CD4-positive, CD25-positive, alpha-beta regulatory T cell (primary cell): ENCODE measurements around the gene TM9SF1. TPM values are rescaled to one million over a fixed set of nuclear protein-coding genes. Genes with fewer than 3 reads are reported as not detected.

Source experiments
- ATAC-seq, 2 donors: fragments of 150-1000 bp; cut with Tn5 transposase; one replicate each; pipeline ENCODE4 v1.10.0; 2021; ENCODE audit warnings: low read depth in 2 of 2, moderate number of reproducible peaks in 2 of 2, moderate library complexity in 1 of 2
- DNase-seq, 3 donors: peaks; one replicate each; pipeline versions ENCODE4 v3.0.0 to v3.0.0-alpha.2; 2012 to 2022; ENCODE audit warnings: mixed read lengths in 1 of 3
- H3K27ac ChIP-seq: one replicate; pipeline ENCODE4 v1.7.0; 2013; ENCODE audit warnings: mild to moderate bottlenecking, low read length; ENCODE audit not compliant: insufficient read depth, poor library complexity, severe bottlenecking
- H3K27me3 ChIP-seq: one replicate; pipeline ENCODE4 v1.7.0; 2013; ENCODE audit warnings: low read length; ENCODE audit not compliant: control insufficient read depth, insufficient read depth
- H3K36me3 ChIP-seq: one replicate; pipeline ENCODE4 v1.7.0; 2013; ENCODE audit warnings: mild to moderate bottlenecking, low read length, moderate library complexity; ENCODE audit not compliant: control insufficient read depth, insufficient read depth
- H3K4me1 ChIP-seq: 2 replicates; pipeline ENCODE4 v1.7.0; 2013; ENCODE audit warnings: mild to moderate bottlenecking, low read length; ENCODE audit not compliant: insufficient read depth, control insufficient read depth, poor library complexity, severe bottlenecking
- H3K4me3 ChIP-seq: one replicate; pipeline ENCODE4 v1.7.0; 2013; ENCODE audit warnings: low read depth, mild to moderate bottlenecking, low read length, moderate library complexity
- H3K9me3 ChIP-seq, 2 experiments: 1 replicate in 1 of 2; 2 replicates in 1 of 2; pipeline ENCODE4 v1.7.0; 2013; ENCODE audit warnings: low read length in 2 of 2, mild to moderate bottlenecking in 1 of 2, moderate library complexity in 1 of 2; ENCODE audit not compliant: control insufficient read depth in 2 of 2
- H3K27ac Mint-ChIP-seq, 3 donors: one replicate each; pipeline ENCODE4 v1.8.0; 2020 to 2022; ENCODE audit warnings: mild to moderate bottlenecking in 3 of 3, mixed read lengths in 3 of 3, moderate library complexity in 2 of 3
- H3K27me3 Mint-ChIP-seq: one replicate; pipeline ENCODE4 v1.8.0; 2022; ENCODE audit warnings: mild to moderate bottlenecking, mixed read lengths
- H3K36me3 Mint-ChIP-seq: one replicate; pipeline ENCODE4 v1.8.0; 2020; ENCODE audit warnings: mixed read lengths
- H3K4me1 Mint-ChIP-seq, 4 donors: one replicate each; pipeline ENCODE4 v1.8.0; 2020 to 2022; ENCODE audit warnings: mixed read lengths in 4 of 4, mild to moderate bottlenecking in 1 of 4
- H3K4me3 Mint-ChIP-seq, 4 donors: one replicate each; pipeline ENCODE4 v1.8.0; 2020 to 2022; ENCODE audit warnings: mild to moderate bottlenecking in 4 of 4, mixed read lengths in 4 of 4, moderate library complexity in 3 of 4
- H3K9me3 Mint-ChIP-seq, 7 donors: one replicate each; pipeline ENCODE4 v1.8.0; 2020 to 2022; ENCODE audit warnings: mixed read lengths in 7 of 7, mild to moderate bottlenecking in 3 of 7, moderate library complexity in 2 of 7
- polyA plus RNA-seq, 4 donors: library from polyadenylated mRNA; unstranded; fragments of 300-500 nt; fragmentation: Illumina TruSeq; gene quantifications; one replicate each; pipeline ENCODE4 v1.2.3, GENCODE V29; 2021
- total RNA-seq: library from RNA; stranded (reverse); gene quantifications from one replicate; pipeline ENCODE4 v1.2.3, GENCODE V29; 2022

Gene TM9SF1
- total and polyA plus RNA-seq, 5 donors from 2014 or later: 20.0 to 42.3 (median 39.3) TPM

DNA sequence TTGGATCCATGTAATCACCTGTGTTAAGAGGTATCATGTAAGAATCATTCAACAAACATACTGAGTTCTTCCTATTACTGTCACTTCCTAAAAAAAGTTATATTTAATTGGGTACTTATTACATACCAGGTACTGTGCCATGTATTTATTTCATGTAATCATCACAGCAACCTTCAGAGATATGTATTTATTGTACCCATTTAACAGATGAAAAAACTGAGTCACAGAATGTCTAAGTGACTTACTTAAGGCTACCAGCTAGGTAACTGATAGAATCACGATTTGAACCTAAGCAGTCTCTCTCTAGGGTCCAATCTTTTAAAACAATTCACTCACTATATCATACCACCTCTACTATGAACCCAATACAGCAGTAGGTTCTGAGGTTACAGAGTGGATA lies 50.8 kb downstream of the TM9SF1 start:
- Histone ChIP-seq H3K4me3 (peak overlapping the region; percentile 13), H3K9me3 (no peaks in the 10 kb centered on the region), H3K27ac (no peak overlapping the region), H3K4me1 (peaks cover 59% of the 10 kb centered on the region), H3K27me3 (no peaks in the 10 kb centered on the region), H3K36me3 (peaks cover 17% of the 10 kb centered on the region)
- Mint-ChIP-seq H3K36me3 (peaks cover 8% of the 10 kb centered on the region), H3K4me3 (peak overlapping the region; percentile 57 to 77 (median 66)), H3K9me3 (no peaks in the 10 kb centered on the region), H3K27ac (peak overlapping the region in 2 of 3 donors; percentile 50 to 79), H3K27me3 (no peaks in the 10 kb centered on the region), H3K4me1 (peaks cover 6 to 76% (median 42%) of the 10 kb centered on the region in 4 donors)
- DNase-seq (no peak), ATAC-seq (no peak)

DNA sequence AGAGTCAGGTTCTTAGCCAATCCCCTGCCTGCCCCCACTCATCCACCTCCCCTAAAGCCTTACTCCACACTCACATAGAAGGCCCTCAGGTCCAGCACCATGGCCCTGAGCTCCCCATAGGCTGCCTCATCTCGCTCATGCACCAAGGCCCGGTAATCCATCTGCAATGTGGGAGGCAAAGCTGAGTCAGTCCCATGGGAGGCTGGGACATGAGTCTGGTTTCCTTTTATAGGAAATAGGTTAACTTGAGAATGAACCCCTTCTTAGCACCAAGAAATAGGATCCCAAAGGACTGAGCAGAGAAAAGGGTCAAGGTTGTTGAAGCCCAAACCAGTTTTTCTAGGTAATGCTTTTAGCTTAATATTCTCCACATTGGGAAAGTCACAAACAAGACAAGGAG lies 51.7 kb downstream of the TM9SF1 start:
- Histone ChIP-seq H3K27ac (no peak overlapping the region), H3K36me3 (peaks cover 18% of the 10 kb centered on the region), H3K9me3 (no peaks in the 10 kb centered on the region), H3K4me1 (peaks cover 56% of the 10 kb centered on the region), H3K27me3 (no peaks in the 10 kb centered on the region), H3K4me3 (no peak overlapping the region)
- ATAC-seq (no peak), DNase-seq (no peak)
- H3K4me1 Mint-ChIP-seq: peaks cover 6 to 76% (median 44%) of the 10 kb centered on the region in 4 donors
- H3K27ac Mint-ChIP-seq: peak overlapping the region in 1 of 3 donors; percentile 14
- peaks cover 16% of the 10 kb centered on the region for H3K36me3 Mint-ChIP-seq
- no peaks in the 10 kb centered on the region for H3K27me3 Mint-ChIP-seq
- H3K9me3 Mint-ChIP-seq: no peaks in the 10 kb centered on the region
- H3K4me3 Mint-ChIP-seq: peak overlapping the region; percentile 43 to 74 (median 58)

DNA sequence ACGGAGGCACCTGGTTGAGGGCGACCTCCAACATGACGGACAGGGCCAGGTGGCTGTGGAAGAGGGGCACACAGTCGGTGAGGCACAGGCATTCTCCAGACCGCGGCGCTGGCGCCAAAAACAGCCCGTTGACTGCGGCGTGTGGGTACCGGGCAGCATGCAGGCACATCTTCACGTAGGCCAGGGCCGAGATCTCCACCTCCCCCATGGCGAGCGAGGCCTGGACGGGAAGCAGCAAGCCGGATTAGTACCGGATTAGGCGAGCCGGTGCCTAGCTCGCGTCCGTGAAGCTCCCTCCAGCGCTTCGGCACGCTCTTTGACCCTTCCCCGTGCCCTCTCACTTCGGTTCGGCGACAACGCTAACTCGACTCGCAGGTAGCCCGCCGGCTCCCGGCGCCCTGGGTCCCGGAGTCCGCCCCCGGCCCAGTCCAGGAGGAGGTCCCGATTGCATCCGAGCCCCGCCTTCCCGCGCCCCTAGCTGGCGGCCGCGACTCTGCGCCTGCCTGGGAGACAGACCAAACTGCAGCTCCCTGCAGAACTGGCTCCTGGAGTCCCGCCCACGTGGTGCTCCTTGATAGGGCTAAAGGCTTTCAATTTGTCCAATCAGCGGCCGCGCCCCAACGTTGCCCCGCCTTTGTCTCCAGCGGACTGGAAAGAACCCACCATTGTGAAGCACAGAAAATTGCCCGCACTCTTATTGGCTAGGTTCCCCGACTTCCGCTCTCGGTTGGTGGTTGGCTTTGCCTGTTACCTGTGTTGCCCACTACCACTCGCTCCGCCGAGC lies 54.0 kb downstream of the TM9SF1 start, which contains the start of gene EMC9:
TSS of gene EMC9 (minus strand) at position 495 of the 784 bp plus-strand sequence. CDS start at position 208, 287 bp downstream.
- Histone ChIP-seq H3K9me3 (no peaks in the 10 kb centered on the region), H3K4me1 (peaks cover 65% of the 10 kb centered on the region), H3K4me3 (peak within 1 kb of the TSS; percentile 88), H3K36me3 (peaks cover 28% of the 10 kb centered on the region), H3K27me3 (no peaks in the 10 kb centered on the region), H3K27ac (peak within 1 kb of the TSS; percentile 80)
- Mint-ChIP-seq H3K36me3 (peaks cover 25% of the 10 kb centered on the region), H3K4me1 (peaks cover 6 to 86% (median 46%) of the 10 kb centered on the region in 4 donors), H3K27ac (peak within 1 kb of the TSS; percentile 91 to 98 (median 93)), H3K4me3 (peak within 1 kb of the TSS; percentile 87 to 97 (median 94)), H3K27me3 (no peaks in the 10 kb centered on the region), H3K9me3 (no peaks in the 10 kb centered on the region)
- peak; percentile 99 to 100 (median 99) for DNase-seq
- peak; percentile 92 to 94 for ATAC-seq

DNA sequence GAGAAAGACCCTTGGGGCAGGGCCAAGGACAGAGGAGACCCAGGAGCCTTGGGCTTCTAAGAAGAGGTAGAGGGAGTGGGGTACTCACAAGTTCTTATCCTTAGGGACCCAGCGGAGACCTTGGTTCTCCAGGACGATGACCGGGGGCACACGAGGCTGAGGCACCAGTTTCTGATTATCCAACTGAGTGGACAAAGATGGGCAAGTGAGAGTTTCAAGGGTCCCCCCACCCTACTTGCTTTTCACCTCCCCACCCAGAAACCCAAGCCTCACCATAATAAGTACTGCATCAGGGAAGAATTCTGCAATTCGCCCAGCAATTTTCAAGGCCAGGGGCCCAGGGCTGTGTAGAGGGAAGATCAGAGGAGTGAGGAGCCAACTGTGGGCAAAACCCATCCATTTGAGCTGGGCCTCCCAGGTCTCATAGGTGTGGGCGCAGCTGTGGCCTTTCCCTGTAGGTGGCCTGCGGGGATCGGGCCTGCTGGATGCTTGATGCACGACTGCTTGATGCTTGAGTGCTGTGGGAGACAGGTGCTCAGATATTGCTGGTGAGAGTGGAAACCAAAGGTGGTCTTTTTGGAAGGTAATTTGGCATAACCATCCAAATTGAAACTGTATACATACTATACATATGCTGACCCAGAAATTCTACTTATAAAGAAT lies 55.8 kb downstream of the TM9SF1 start:
- peaks cover 56% of the 10 kb centered on the region for H3K4me1 ChIP-seq
- Mint-ChIP-seq H3K4me1 (peaks cover 10 to 74% (median 41%) of the 10 kb centered on the region in 4 donors), H3K36me3 (peaks cover 25% of the 10 kb centered on the region), H3K27me3 (no peaks in the 10 kb centered on the region), H3K4me3 (peak overlapping the region; percentile 68 to 94 (median 86)), H3K27ac (peak overlapping the region in 2 of 3 donors; percentile 61 to 75), H3K9me3 (peaks cover 0 to 1% (median 0%) of the 10 kb centered on the region in 7 donors)
- peak overlapping the region; percentile 55 for H3K4me3 ChIP-seq
- no peak overlapping the region for H3K27ac ChIP-seq
- ATAC-seq: no peak
- H3K36me3 ChIP-seq: peaks cover 28% of the 10 kb centered on the region
- H3K27me3 ChIP-seq: no peaks in the 10 kb centered on the region
- peak in 1 of 3 donors; percentile 40 for DNase-seq
- H3K9me3 ChIP-seq: no peaks in the 10 kb centered on the region

Other genes with a start within 250 kb of the TM9SF1 start
Only the 30 nearest of the 35 such genes appear.
- gene CARMIL3, start 143.4 kb downstream of the TM9SF1 start, total RNA-seq: 0.52 TPM
- gene CARMIL3, start 143.4 kb downstream of the TM9SF1 start, polyA plus RNA-seq: not detected
- not detected for gene CPNE6, start 123.9 kb downstream of the TM9SF1 start, total RNA-seq
- gene CPNE6, start 123.9 kb downstream of the TM9SF1 start, polyA plus RNA-seq: not detected
- 21.0 TPM for gene PCK2, start 101.1 kb downstream of the TM9SF1 start, total RNA-seq
- gene PCK2, start 101.1 kb downstream of the TM9SF1 start, polyA plus RNA-seq: 10 to 100 TPM; 26.3 to 32.2 (median 27.8) TPM
- gene DCAF11, start 80.7 kb downstream of the TM9SF1 start, total RNA-seq: 97.8 TPM
- gene DCAF11, start 80.7 kb downstream of the TM9SF1 start, polyA plus RNA-seq: 10 to 100 TPM; 73.4 to 95.7 (median 82.3) TPM
- 2.8 TPM for gene NRL, start 80.5 kb downstream of the TM9SF1 start, total RNA-seq
- 1 to 10 TPM; 1.9 to 2.9 (median 2.1) TPM for gene NRL, start 80.5 kb downstream of the TM9SF1 start, polyA plus RNA-seq
- gene FITM1, start 64.8 kb downstream of the TM9SF1 start, total RNA-seq: 1.1 TPM
- gene FITM1, start 64.8 kb downstream of the TM9SF1 start, polyA plus RNA-seq: under 1 TPM in 3 of 4 donors, not detected in 1; 0.20 to 0.42 (median 0.24) TPM
- 294 TPM for gene PSME1, start 59.2 kb downstream of the TM9SF1 start, total RNA-seq
- 1,000 to 10,000 TPM in 1 of 4 donors, 100 to 1,000 TPM in 3; 698 to 1,230 (median 866) TPM for gene PSME1, start 59.2 kb downstream of the TM9SF1 start, polyA plus RNA-seq
- 11.7 TPM for gene EMC9, start 53.9 kb downstream of the TM9SF1 start, total RNA-seq
- 10 to 100 TPM; 10.7 to 22.5 (median 13.4) TPM for gene EMC9, start 53.9 kb downstream of the TM9SF1 start, polyA plus RNA-seq
- gene PSME2, start 48.8 kb downstream of the TM9SF1 start, total RNA-seq: 167 TPM
- gene PSME2, start 48.8 kb downstream of the TM9SF1 start, polyA plus RNA-seq: 100 to 1,000 TPM; 346 to 603 (median 466) TPM
- 82.4 TPM for gene RNF31, start 47.9 kb downstream of the TM9SF1 start, total RNA-seq
- gene RNF31, start 47.9 kb downstream of the TM9SF1 start, polyA plus RNA-seq: 10 to 100 TPM; 35.9 to 55.9 (median 41.1) TPM
- gene IRF9, start 34.2 kb downstream of the TM9SF1 start, total RNA-seq: 369 TPM
- 100 to 1,000 TPM; 105 to 157 (median 119) TPM for gene IRF9, start 34.2 kb downstream of the TM9SF1 start, polyA plus RNA-seq
- 145 TPM for gene REC8, start 23.4 kb downstream of the TM9SF1 start, total RNA-seq
- gene REC8, start 23.4 kb downstream of the TM9SF1 start, polyA plus RNA-seq: 10 to 100 TPM in 3 of 4 donors, 1 to 10 TPM in 1; 9.7 to 16.1 (median 12.0) TPM
- 33.7 TPM for gene IPO4, start 6.6 kb downstream of the TM9SF1 start, total RNA-seq
- gene IPO4, start 6.6 kb downstream of the TM9SF1 start, polyA plus RNA-seq: 10 to 100 TPM; 13.0 to 14.8 (median 14.1) TPM
- gene TSSK4, start 10.3 kb upstream of the TM9SF1 start, total RNA-seq: 0.44 TPM
- 1 to 10 TPM in 3 of 4 donors, under 1 TPM in 1; 0.86 to 1.5 (median 1.2) TPM for gene TSSK4, start 10.3 kb upstream of the TM9SF1 start, polyA plus RNA-seq
- gene CHMP4A, start 18.0 kb upstream of the TM9SF1 start, total RNA-seq: 108 TPM
- gene CHMP4A, start 18.0 kb upstream of the TM9SF1 start, polyA plus RNA-seq: 100 to 1,000 TPM; 122 to 154 (median 142) TPM
- 6.0 TPM for gene MDP1, start 20.6 kb upstream of the TM9SF1 start, total RNA-seq
- gene MDP1, start 20.6 kb upstream of the TM9SF1 start, polyA plus RNA-seq: 10 to 100 TPM; 29.0 to 52.6 (median 35.6) TPM
- 89.1 TPM for gene NEDD8, start 36.9 kb upstream of the TM9SF1 start, total RNA-seq
- 100 to 1,000 TPM; 334 to 440 (median 349) TPM for gene NEDD8, start 36.9 kb upstream of the TM9SF1 start, polyA plus RNA-seq
- 49.0 TPM for gene GMPR2, start 37.5 kb upstream of the TM9SF1 start, total RNA-seq
- gene GMPR2, start 37.5 kb upstream of the TM9SF1 start, polyA plus RNA-seq: 100 to 1,000 TPM in 3 of 4 donors, 10 to 100 TPM in 1; 95.5 to 117 (median 112) TPM
- 169 TPM for gene TINF2, start 47.2 kb upstream of the TM9SF1 start, total RNA-seq
- gene TINF2, start 47.2 kb upstream of the TM9SF1 start, polyA plus RNA-seq: 100 to 1,000 TPM; 216 to 242 (median 223) TPM
- gene TGM1, start 67.7 kb upstream of the TM9SF1 start, total RNA-seq: 4.0 TPM
- gene TGM1, start 67.7 kb upstream of the TM9SF1 start, polyA plus RNA-seq: not detected
- gene RABGGTA, start 76.2 kb upstream of the TM9SF1 start, total RNA-seq: 78.6 TPM
- 10 to 100 TPM; 25.1 to 40.4 (median 30.3) TPM for gene RABGGTA, start 76.2 kb upstream of the TM9SF1 start, polyA plus RNA-seq
- 41.2 TPM for gene DHRS1, start 104.3 kb upstream of the TM9SF1 start, total RNA-seq
- 10 to 100 TPM; 21.7 to 48.5 (median 31.9) TPM for gene DHRS1, start 104.3 kb upstream of the TM9SF1 start, polyA plus RNA-seq
- gene NOP9, start 104.4 kb upstream of the TM9SF1 start, total RNA-seq: 30.0 TPM
- 1 to 10 TPM; 1.3 to 2.5 (median 1.8) TPM for gene NOP9, start 104.4 kb upstream of the TM9SF1 start, polyA plus RNA-seq
- 13.2 TPM for gene CIDEB, start 112.5 kb upstream of the TM9SF1 start, total RNA-seq
- gene CIDEB, start 112.5 kb upstream of the TM9SF1 start, polyA plus RNA-seq: 10 to 100 TPM in 2 of 4 donors, 1 to 10 TPM in 2; 8.9 to 13.6 (median 9.7) TPM
- 18.1 TPM for gene LTB4R2, start 114.7 kb upstream of the TM9SF1 start, total RNA-seq
- 1 to 10 TPM in 3 of 4 donors, under 1 TPM in 1; 1.00 to 2.2 (median 1.7) TPM for gene LTB4R2, start 114.7 kb upstream of the TM9SF1 start, polyA plus RNA-seq
- 17.5 TPM for gene LTB4R, start 116.1 kb upstream of the TM9SF1 start, total RNA-seq
- gene LTB4R, start 116.1 kb upstream of the TM9SF1 start, polyA plus RNA-seq: 1 to 10 TPM; 3.5 to 7.8 (median 6.3) TPM
- gene ADCY4, start 139.6 kb upstream of the TM9SF1 start, total RNA-seq: 10.7 TPM
- gene ADCY4, start 139.6 kb upstream of the TM9SF1 start, polyA plus RNA-seq: under 1 TPM in 2 of 4 donors, not detected in 2; 0.32 to 0.39 TPM
- gene RIPK3, start 144.6 kb upstream of the TM9SF1 start, total RNA-seq: 41.2 TPM
- 10 to 100 TPM; 14.9 to 24.6 (median 19.4) TPM for gene RIPK3, start 144.6 kb upstream of the TM9SF1 start, polyA plus RNA-seq
- gene NFATC4, start 172.7 kb upstream of the TM9SF1 start, total RNA-seq: not detected
- not detected for gene NFATC4, start 172.7 kb upstream of the TM9SF1 start, polyA plus RNA-seq
- gene NYNRIN, start 203.6 kb upstream of the TM9SF1 start, total RNA-seq: 0.22 TPM
- gene NYNRIN, start 203.6 kb upstream of the TM9SF1 start, polyA plus RNA-seq: under 1 TPM in 1 of 4 donors, not detected in 3; 0.02 TPM